GM12874 (cell line): Measurements from ENCODE around the gene SPAG16.

Experiments used
- TF ChIP-seq, protein P1 (sequence below): IDR thresholded peaks from 2 replicates; pipeline ENCODE4 v1.5.1; 2011; ENCODE audit warnings: low read depth, mild to moderate bottlenecking, control low read depth, low read length, moderate library complexity; ENCODE audit not compliant: insufficient read depth

The SPAG16 gene

GRCh38 chr2:214128040-214128439 lies 843.8 kb downstream of the SPAG16 start:
- TF ChIP-seq, protein P1, sequence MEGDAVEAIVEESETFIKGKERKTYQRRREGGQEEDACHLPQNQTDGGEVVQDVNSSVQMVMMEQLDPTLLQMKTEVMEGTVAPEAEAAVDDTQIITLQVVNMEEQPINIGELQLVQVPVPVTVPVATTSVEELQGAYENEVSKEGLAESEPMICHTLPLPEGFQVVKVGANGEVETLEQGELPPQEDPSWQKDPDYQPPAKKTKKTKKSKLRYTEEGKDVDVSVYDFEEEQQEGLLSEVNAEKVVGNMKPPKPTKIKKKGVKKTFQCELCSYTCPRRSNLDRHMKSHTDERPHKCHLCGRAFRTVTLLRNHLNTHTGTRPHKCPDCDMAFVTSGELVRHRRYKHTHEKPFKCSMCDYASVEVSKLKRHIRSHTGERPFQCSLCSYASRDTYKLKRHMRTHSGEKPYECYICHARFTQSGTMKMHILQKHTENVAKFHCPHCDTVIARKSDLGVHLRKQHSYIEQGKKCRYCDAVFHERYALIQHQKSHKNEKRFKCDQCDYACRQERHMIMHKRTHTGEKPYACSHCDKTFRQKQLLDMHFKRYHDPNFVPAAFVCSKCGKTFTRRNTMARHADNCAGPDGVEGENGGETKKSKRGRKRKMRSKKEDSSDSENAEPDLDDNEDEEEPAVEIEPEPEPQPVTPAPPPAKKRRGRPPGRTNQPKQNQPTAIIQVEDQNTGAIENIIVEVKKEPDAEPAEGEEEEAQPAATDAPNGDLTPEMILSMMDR: no peak

DNA sequence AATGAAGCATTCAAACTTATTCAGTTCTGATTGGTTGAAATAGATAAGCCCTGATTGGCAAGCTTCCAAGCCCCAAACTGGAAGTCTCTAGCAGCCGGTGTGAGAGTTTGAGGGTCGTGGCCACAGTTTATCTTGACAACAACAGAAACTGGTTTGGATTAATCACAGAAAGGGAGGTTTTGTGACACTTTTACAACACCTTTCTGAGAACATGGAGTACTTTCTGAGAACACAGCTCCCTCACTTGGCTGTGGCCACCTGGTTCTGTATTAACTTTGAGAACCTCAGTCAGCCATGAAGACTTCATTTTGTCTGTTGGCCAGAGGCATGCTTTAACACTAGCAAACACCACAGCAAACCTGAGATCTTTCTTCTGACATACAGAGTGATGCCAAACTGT lies 845.9 kb downstream of the SPAG16 start:
- TF ChIP-seq, protein P1: no peak

GRCh38 chr2:214135966-214136365 lies 851.7 kb downstream of the SPAG16 start:
- TF ChIP-seq, protein P1: no peak

DNA sequence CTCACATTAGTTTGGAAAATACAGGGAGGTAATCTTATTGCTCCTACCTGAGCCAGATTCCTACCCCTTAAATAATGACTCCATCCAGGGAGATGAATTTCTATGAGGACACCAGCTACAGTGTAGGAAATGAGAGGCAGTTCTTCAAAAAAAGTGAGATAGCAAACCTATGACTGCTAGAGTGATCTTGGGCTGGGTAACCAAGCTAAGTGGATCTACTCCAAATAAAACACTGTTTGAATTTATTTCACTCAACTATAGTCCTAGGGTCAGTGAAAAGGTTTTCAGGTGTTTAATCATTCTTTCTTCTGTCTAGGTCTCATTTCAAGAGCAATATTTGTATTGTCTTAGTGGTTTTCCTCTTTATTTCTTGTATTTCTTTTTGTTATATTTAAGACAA lies 854.5 kb downstream of the SPAG16 start:
- TF ChIP-seq, protein P1: no peak

- TF ChIP-seq, protein P1: no peak
These were observed 855.5 kb downstream of the SPAG16 start for GRCh38 chr2:214139630-214140284.

DNA sequence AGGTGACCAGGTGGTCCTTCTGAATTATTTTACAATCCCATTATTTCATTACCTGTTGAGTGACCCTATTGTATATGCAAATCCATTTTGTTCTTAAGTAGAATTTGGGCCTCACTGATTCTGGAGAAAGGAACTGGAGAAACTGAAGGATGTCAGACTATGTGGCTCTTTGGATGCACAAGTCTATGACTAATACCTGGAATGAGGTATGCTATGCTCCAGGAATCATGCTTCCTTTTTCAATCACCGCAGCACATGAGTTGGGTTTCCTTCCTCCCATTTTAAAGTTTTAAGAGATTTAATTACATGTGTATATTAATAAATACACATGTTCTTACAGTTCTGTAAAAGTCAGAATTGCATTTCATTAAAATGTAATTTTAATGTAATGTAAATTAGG lies 872.7 kb downstream of the SPAG16 start:
- TF ChIP-seq, protein P1: no peak

DNA sequence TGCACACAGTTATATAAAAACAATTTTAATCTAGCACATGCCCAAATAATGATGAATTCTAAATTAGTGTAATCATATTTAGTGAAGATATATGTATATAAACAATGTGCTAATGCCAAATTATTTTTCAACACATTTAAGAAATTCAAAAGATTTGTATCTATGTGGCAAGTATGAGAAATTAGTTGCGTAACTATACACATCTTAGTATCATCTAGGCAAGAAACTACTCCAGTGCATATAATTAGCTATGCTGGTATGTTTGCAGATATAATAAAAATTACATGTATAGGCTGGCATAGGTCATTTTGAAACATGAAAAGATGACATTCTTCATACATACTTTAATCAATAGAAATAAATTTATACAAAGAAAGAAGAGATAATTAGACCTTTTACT lies 874.6 kb downstream of the SPAG16 start:
- TF ChIP-seq, protein P1: no peak
